HL-60/S4 treated with retinoic acid at 250 ng/mL for 4 days and 3 days (cell line): ENCODE measurements around the gene KIF9.
"Not testable (repeated sequence)": the region's sequence is repeated elsewhere in the genome, so short reads cannot be mapped to it uniquely, and the experiment has no call there.

Experiments
- in situ Hi-C: fragments of 300-500 bp; cut with MboI; formaldehyde crosslinking; loops from 2 replicates; pipeline ENCODE4 v1.7.0; 2022; ENCODE audit warnings: low sequenced_read_pairs

Gene KIF9

GRCh38 chr3:47295322-47295721 lies 12.7 kb upstream of the KIF9 start:
- in situ Hi-C loops: no loop called here

- in situ Hi-C loops: no loop called here
Observed at GRCh38 chr3:47294392-47294791, 11.8 kb upstream of the KIF9 start.

GRCh38 chr3:47293822-47294221 lies 11.2 kb upstream of the KIF9 start:
- in situ Hi-C loops: no loop called here

DNA sequence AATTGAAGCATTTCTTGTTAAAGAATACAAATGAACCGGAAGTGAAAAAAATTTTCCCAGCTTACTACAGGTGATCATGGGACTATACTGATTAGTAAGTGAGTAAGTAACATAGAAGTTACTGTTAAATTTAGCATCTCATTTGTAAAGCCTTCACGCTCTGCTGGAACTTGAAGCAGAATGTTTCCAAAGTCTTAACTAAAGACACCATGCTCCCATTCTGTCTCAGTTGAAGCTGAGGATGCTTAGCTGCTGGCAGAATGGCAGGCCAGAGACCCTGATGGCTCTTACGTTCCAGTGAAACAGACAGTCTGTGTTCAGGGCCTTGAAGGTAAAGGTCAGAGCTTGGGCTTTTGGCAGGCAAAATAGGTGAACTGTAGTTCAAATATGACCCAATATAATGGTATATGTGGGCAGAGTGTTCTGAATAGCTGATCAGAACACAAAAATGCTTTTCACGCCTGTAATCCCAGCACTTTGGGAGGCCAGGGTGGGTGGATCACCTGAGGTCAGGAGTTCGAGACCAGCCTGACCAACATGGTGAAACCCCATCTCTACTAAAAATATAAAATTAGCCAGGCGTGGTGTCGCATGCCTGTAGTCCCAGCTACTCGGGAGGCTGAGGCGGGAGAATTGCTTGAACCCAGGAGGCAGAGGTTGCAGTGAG lies 9.3 kb upstream of the KIF9 start:
- in situ Hi-C loops: not testable (repeated sequence)

- in situ Hi-C loops: no loop called here
Observed at GRCh38 chr3:47291158-47291753, 8.7 kb upstream of the KIF9 start.

GRCh38 chr3:47288966-47289910 lies 6.6 kb upstream of the KIF9 start:
- in situ Hi-C loops: no loop called here

- in situ Hi-C loops: no loop called here
Observed at GRCh38 chr3:47283591-47284364, 1.2 kb upstream of the KIF9 start.

DNA sequence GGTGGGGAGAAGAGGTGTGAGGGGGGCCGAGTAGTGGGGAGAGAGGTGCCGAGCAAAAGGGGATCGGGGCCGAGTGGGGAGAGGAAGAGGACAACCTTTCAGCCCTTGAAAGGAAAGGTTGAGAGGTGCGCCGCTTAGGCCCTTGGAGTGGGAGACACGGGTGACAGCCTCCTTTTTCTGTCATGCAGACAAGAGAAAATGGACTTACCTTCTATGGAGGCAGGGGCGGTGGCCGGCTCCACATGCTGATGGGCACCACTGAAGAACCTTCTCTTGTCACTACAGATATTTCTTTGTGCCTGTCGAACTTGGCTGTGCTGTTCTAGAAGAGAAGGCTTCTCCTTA lies 566 bp upstream of the KIF9 start:
- in situ Hi-C loops: no loop called here

DNA sequence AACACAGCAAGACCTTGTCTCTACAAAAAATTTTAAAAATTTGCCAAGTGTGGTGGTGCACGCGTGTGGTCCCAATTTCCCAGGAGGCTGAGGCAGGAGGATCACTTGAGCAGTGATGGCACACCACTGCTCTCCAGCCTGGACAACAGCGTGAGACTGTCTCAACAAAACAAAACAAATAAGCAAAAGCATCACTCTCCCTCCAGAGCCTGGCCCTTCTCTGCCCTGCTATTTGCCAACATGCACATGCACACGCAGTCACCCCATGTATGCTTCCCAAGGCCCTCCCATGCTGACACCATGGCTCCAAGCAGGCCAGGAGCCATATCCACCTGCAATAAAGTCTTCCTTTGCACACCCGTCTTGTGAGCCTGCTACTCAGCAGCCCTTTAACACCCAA lies 2.1 kb downstream of the KIF9 start:
- in situ Hi-C loops: no loop called here

DNA sequence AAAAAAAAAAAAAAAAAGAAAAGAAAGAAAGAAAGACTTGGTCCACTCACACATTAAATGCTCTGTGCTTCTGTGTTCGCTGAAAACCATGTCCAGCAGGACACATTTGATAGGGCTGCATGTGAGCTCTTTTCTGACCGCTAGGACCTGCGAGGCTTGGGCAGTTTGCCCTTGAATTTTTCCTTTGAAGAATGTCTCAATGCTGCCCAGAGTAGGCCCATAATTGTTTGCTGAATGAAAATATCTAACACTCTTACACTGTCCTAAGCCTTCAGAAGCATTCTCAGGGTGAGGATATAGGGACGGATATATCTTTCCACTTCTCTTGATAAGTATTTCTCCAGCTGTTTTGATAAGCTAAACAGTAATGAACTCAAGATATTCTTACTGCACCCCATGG lies 6.0 kb downstream of the KIF9 start:
- in situ Hi-C loops: no loop called here

- in situ Hi-C loops: no loop called here
Observed at GRCh38 chr3:47274652-47275051, 7.9 kb downstream of the KIF9 start.

GRCh38 chr3:47273564-47273963 lies 9.0 kb downstream of the KIF9 start:
- in situ Hi-C loops: no loop called here

GRCh38 chr3:47270526-47270925 lies 12.1 kb downstream of the KIF9 start:
- in situ Hi-C loops: no loop called here

GRCh38 chr3:47267490-47267824 lies 15.1 kb downstream of the KIF9 start:
- in situ Hi-C loops: no loop called here

GRCh38 chr3:47266709-47267489 lies 15.7 kb downstream of the KIF9 start:
- in situ Hi-C loops: no loop called here

DNA sequence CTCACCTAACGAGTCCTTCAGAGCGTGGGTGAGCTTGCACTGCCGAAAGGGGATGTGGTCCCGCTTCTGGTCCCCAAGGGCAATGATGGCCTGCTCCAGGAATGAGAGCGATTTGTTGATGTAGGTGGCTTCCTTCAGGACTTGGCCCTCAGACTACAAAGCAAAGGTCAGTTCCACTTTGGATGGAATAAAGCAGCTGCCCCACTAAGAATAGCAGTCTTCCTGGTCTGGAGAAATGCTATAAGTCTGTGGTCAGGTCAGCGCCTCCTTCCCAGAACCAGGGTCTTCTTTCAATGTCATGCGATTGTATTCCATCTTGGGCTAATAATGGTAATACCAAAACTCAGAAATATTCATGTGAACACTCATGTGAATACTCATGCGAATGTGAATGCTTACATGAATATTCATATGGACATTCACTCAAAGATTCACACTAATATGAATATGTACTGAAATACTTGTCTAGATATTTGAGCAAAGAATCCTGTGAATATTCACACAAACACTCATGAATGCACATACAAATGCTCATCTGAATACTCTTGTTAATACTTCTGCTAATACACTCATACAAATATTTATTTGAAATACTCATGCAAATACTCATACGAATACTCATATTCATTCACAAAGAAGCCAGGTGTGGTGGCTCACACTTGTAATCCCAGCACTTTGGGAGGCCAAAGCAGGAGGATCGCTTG lies 16.7 kb downstream of the KIF9 start:
- in situ Hi-C loops: no loop called here

DNA sequence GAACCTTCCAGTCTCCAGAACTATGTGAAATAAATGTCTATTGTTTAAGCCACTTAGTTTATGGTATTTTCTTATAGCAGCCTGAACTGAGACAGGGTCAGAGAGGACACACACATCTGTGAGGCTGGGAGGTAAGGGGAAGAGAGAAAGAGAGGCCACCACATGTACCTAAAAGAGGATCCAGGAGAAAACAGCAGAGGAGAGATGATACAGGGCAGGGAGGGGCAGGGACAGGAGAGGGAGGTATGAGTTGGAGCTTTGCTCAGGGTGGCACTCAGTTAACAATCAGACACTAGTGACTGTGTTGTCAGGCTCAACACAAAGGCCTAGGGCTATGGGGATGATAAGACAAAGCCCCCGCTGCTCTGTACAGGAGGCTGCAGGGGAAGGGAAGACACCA lies 17.6 kb downstream of the KIF9 start:
- in situ Hi-C loops: no loop called here

DNA sequence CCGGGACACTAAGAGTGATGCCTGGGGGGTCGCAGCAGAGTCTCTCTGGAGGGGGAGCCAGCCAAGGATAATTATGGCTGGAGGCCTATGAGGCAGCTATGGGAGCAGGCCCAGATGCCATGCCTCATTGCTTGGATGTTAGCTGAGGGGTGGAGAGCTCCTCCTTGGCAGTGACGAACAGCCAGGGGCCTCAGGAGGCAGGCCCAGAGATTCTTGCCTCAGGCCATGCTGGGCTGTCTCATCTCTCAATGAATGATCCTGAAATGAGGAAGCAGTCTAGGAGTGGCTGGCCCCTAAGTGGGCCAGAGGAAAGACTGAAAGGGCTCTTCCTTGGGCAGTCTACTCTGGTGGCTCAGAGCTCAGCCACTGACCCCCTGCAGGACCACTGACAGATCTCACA lies 21.3 kb downstream of the KIF9 start:
- in situ Hi-C loops: no loop called here

DNA sequence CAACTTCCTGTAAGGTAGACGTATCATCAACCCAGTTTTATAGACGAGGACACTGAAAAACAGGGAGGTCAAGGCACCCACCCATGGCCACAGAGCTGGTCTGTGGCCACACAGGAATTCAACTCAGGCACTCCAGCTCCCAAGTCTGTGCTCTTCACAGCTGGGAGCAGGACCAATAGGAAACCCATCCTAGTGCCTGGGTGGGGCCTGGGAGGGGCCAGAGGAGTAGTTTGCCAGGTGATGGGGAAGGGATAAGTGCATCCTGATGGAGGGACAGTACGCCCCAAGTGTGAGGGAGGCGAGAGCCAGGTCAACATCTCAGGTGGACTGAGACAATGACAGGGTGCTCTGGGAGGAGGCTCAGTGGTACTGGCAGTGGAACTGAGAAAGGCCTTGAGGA lies 22.0 kb downstream of the KIF9 start:
- in situ Hi-C loops: no loop called here

DNA sequence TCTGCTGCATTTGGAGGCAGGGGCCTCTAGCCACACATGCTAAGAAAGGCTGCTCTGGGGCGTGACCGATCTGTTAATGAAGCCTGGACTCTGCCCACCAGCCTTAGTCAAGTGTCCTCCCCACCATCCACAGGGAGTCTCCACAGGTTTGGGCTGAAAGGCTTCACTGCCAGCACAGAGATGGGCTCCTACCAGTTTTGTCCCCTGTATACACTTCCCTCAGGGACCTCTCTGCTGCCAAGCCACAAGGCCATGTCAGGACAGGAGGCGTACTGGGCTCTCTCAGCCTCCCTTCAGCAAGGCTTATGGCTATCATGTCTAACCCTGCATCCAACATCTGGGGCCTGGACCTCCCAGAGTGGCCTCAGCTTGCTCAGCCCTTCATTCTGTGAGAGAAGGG lies 23.5 kb downstream of the KIF9 start:
- in situ Hi-C loops: no loop called here
